ENCODE results near the gene ARHGAP6.

ARHGAP6 gene

GRCh38 chrX:11430271-11430670 lies 235.4 kb downstream of the ARHGAP6 start:
- POLR2A ChIA-PET (ENCODE audit: low non-redundant PET), result no interaction called here
- DNase-seq (ENCODE audit: low spot score), result no peak
- H3K27ac ChIP-seq, result no peak overlapping the region
- CTCF ChIA-PET, result no interaction called here
- TF ChIP-seq CTCF (conservative IDR thresholded peaks at IDR 0.05; ENCODE audit: low read depth), result no peak

GRCh38 chrX:11429538-11430085 lies 236.1 kb downstream of the ARHGAP6 start:
- H3K27ac ChIP-seq, result no peak overlapping the region
- DNase-seq (ENCODE audit: low spot score), result no peak
- TF ChIP-seq CTCF (conservative IDR thresholded peaks at IDR 0.05; ENCODE audit: low read depth), result no peak
- CTCF ChIA-PET, result interaction anchor here (0.7 kb wide), 1 partner anchor 729 kb away, joined by 4 read pairs; no protein-coding TSS in a partner anchor
- POLR2A ChIA-PET (ENCODE audit: low non-redundant PET), result no interaction called here

- TF ChIP-seq CTCF (conservative IDR thresholded peaks at IDR 0.05; ENCODE audit: low read depth), result no peak
- CTCF ChIA-PET, result no interaction called here
- no peak overlapping the region for H3K27ac ChIP-seq
- POLR2A ChIA-PET (ENCODE audit: low non-redundant PET), result no interaction called here
- no peak for DNase-seq (ENCODE audit: low spot score)
Measured at GRCh38 chrX:11427453-11428071, 238.2 kb downstream of the ARHGAP6 start.

GRCh38 chrX:11426712-11427452 lies 238.8 kb downstream of the ARHGAP6 start:
- no peak overlapping the region for H3K27ac ChIP-seq
- TF ChIP-seq CTCF (conservative IDR thresholded peaks at IDR 0.05; ENCODE audit: low read depth), result no peak
- DNase-seq (ENCODE audit: low spot score), result no peak
- ChIA-PET POLR2A (ENCODE audit: low non-redundant PET) (no interaction called here), CTCF (no interaction called here)

- no peak for TF ChIP-seq CTCF (conservative IDR thresholded peaks at IDR 0.05; ENCODE audit: low read depth)
- ChIA-PET POLR2A (ENCODE audit: low non-redundant PET) (no interaction called here), CTCF (no interaction called here)
- DNase-seq (ENCODE audit: low spot score), result no peak
- no peak overlapping the region for H3K27ac ChIP-seq
Measured at GRCh38 chrX:11424903-11425674, 240.6 kb downstream of the ARHGAP6 start.

- no peak for TF ChIP-seq CTCF (conservative IDR thresholded peaks at IDR 0.05; ENCODE audit: low read depth)
- ChIA-PET CTCF (interaction anchor here (0.9 kb wide), 1 partner anchor 286 kb away, joined by 3 read pairs; no protein-coding TSS in a partner anchor), POLR2A (ENCODE audit: low non-redundant PET) (no interaction called here)
- DNase-seq (ENCODE audit: low spot score), result no peak
- H3K27ac ChIP-seq, result no peak overlapping the region
Measured at GRCh38 chrX:11423949-11424348, 241.8 kb downstream of the ARHGAP6 start.
